RWPE1 (cell line): ENCODE measurements around the gene ZNF451.
A peak's percentile ranks its signal among the peaks of the same experiment; 100 is the strongest.

Source experiments
- CTCF ChIA-PET: fragments of 350-600 bp; sonication (Branson Sonifier 250); formaldehyde crosslinking; extraction: SDS; loops from one replicate; lab custom pipeline; 2021; lab: Yijun Ruan, JAX
- POLR2A ChIA-PET: fragments of 400-600 bp; formaldehyde crosslinking; extraction: SDS; loops from one replicate; lab custom pipeline; 2020; ENCODE audit warnings: antibody characterized with exemption; ENCODE audit not compliant: low non-redundant PET; lab: Yijun Ruan, JAX
- DNase-seq: peaks from one replicate; pipeline ENCODE4 v3.0.0; 2012; ENCODE audit warnings: low spot score
- H3K27ac ChIP-seq: fragments of 450-650 bp; 2 replicates; pipeline ENCODE4 v1.5.1; 2017
- TF ChIP-seq, protein P1 (sequence below): fragments of 450-650 bp; conservative IDR thresholded peaks from 2 replicates; pipeline ENCODE4 v1.5.1; 2017; ENCODE audit warnings: low read depth, mild to moderate bottlenecking

Gene ZNF451

DNA sequence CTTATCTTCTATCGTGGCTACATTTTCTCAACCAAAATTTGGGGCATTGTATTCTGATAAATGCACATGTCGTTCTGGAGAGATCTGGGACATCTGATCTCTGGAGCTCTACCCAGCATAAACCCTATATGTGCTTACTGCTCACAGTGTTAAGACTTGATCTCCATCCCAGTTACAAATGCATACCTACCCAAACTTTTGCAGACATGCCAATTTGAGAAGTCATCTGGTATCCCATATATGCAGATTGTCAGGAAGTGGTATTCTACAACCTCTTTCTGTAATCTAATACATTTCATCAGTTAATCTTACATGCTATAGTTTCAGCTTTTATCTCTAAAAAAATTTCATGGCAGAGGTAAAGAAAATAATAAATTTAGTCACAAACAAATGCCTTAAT is 93.3 kb downstream of the ZNF451 start:
- DNase-seq, result no peak
- no peak overlapping the region for H3K27ac ChIP-seq
- POLR2A ChIA-PET, result no interaction called here
- TF ChIP-seq, protein P1, sequence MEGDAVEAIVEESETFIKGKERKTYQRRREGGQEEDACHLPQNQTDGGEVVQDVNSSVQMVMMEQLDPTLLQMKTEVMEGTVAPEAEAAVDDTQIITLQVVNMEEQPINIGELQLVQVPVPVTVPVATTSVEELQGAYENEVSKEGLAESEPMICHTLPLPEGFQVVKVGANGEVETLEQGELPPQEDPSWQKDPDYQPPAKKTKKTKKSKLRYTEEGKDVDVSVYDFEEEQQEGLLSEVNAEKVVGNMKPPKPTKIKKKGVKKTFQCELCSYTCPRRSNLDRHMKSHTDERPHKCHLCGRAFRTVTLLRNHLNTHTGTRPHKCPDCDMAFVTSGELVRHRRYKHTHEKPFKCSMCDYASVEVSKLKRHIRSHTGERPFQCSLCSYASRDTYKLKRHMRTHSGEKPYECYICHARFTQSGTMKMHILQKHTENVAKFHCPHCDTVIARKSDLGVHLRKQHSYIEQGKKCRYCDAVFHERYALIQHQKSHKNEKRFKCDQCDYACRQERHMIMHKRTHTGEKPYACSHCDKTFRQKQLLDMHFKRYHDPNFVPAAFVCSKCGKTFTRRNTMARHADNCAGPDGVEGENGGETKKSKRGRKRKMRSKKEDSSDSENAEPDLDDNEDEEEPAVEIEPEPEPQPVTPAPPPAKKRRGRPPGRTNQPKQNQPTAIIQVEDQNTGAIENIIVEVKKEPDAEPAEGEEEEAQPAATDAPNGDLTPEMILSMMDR, result no peak
- CTCF ChIA-PET, result interaction anchor here (0.6 kb wide), 1 partner anchor 128 kb away, joined by 3 read pairs; no protein-coding TSS in a partner anchor

DNA sequence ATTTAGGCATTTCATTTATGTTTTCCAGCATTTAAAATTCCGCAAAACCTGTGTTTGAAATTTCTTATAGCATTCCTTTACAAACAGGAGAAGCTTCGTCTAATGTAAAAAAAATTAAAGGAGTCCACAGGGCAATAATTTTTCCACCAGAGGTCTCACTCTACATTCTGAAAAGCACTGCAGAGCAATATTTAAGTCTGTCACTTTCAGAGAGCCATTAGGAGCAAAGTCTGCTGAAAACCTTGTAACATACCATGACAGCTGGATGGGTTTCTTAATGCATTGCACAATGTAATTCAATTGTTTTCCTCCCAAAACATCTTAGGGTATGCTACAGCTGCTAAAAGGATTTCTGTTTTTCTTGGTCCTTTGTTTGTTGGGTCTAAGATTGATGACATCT is 100.2 kb downstream of the ZNF451 start:
- H3K27ac ChIP-seq, result no peak overlapping the region
- peak; percentile 6 for DNase-seq
- POLR2A ChIA-PET, result no interaction called here
- TF ChIP-seq, protein P1, result peak; percentile 36; the same call in 1 of the 2 replicates
- CTCF ChIA-PET, result interaction anchor here (2.2 to 2.3 kb wide), 2 partner anchors 124 to 127 kb away, joined by 12 to 20 read pairs; partner anchors contain the start of gene PRIM2

DNA sequence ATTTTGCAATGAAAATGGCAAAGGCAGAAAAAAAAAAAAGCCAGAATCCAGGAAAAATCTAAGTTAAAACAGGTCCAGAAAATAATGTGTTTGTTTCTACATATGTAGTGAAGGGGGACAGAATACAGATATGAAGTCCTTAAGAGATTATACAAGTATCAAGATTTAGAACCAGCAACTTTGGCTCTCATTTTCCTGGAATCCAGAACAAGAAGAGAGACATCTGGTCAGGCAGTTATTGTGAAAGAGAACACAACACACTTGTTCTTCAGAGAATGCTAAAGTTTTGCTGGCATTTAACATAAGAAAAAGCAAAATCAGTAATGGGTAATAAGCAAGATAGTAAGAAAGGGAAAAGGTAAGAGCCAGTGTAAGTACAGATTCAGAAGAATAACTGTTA is 103.2 kb downstream of the ZNF451 start:
- ChIA-PET CTCF (interaction anchor here (0.6 kb wide), 1 partner anchor 240 kb away, joined by 4 read pairs; no protein-coding TSS in a partner anchor), POLR2A (no interaction called here)
- TF ChIP-seq, protein P1, result no peak

DNA sequence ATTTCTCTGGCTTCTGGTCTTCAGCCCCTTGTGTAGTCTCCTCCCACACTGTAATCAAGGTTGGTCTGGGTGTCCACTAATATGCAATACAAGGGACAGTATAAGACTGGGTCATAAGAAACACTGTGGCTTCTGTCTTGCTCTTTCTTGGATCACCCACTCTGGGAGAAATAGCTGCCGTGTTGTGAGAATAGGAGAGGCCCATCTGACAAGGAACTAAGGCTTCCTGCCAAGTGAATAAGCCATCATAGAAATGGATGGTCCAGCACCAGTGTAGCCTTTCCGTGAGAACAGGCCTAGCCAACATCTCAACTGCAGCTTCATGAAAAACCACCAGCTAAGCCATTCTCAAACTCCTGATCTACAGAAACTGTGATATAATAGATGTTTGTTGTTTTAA is 105.5 kb downstream of the ZNF451 start:
- no peak for DNase-seq
- H3K27ac ChIP-seq, result no peak overlapping the region
- ChIA-PET POLR2A (no interaction called here), CTCF (no interaction called here)
- TF ChIP-seq, protein P1, result no peak

More for the DNA sequence above, 103.2 kb downstream of the ZNF451 start:
- no peak overlapping the region for H3K27ac ChIP-seq
- DNase-seq, result no peak

DNA sequence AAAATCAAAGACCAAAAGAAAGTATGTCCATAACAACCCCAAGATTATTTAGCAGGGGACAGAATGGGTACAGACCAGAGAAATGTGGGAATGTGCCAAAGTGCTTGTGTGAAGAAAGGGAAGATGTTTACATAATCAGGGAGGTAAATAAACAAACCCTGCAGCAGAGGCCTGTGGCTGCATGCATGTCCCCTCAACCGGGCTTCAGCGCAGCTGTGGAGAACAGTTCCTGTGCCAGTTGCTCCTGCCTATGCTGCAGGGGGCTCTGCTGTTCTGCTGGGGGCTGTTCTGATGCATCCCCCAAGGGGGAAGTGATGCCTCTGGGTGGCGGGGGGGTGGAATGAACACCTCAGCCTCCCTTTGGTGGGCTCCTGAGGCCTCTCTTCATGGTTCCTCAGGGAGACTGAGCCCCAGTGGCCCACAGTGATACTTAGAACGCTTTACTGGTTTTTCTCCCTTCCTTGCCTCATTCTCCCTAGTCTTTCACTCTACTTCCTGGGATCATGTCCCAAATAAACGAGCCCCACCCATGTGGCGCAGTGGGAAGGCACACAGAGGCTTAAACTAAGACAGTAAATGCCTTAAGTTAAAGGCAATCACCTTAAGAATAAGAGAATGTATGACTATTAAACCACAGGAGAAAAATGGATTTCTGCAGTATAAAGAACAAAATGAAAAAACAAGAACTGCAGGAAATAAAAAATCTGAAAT is 109.1 kb downstream of the ZNF451 start:
- TF ChIP-seq, protein P1, result no peak
- H3K27ac ChIP-seq, result no peak overlapping the region
- DNase-seq, result no peak
- POLR2A ChIA-PET, result no interaction called here
- CTCF ChIA-PET, result interaction anchor here (0.6 to 0.9 kb wide), 3 partner anchors 41 to 118 kb away, joined by 3 to 4 read pairs (median 3); no protein-coding TSS in a partner anchor

DNA sequence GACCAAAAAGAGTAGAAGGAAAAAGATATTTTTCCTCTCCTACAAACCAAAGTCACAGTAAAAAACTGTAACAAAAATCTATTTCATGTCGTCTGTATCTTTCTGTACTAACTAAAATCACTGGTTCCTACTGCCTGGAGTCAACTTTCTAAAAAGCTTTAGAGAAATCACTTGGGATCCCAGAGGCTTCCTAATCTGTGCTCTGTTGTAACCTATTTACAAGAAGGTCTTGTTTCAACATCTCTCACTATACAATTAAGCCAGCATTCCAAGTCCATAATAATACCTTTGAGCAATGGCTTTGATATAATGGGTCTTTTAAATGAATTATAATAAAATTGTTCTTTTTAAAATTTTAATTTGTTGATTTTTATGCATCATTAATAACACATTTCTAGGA is 111.7 kb downstream of the ZNF451 start:
- TF ChIP-seq, protein P1, result no peak
- no peak for DNase-seq
- no peak overlapping the region for H3K27ac ChIP-seq
- POLR2A ChIA-PET, result no interaction called here
- CTCF ChIA-PET, result no interaction called here
